IMR-90 (cell line): ENCODE data around the gene TJAP1. TPM values are rescaled to one million over a fixed set of nuclear protein-coding genes. Genes with fewer than 3 reads are reported as not detected.

Source experiments
- ATAC-seq: fragments of 200-7000 bp; cut with Tn5 transposase; 2 replicates; pipeline ENCODE4 v1.9.1; 2020; ENCODE audit warnings: low read depth, mild to moderate bottlenecking, moderate library complexity
- BruUV-seq: library from RNA; stranded (reverse); fragments of 400-500 nt; replicated peaks from 2 replicates; lab custom pipeline; 2021; lab: Mats Ljungman, UMichigan
- CTCF ChIA-PET: fragments of 300-600 bp; formaldehyde crosslinking; extraction: SDS; loops from one replicate; lab custom pipeline; 2021; ENCODE audit warnings: antibody characterized with exemption; lab: Yijun Ruan, JAX
- POLR2A ChIA-PET: fragments of 300-600 bp; sonication (Branson Sonifier 250); formaldehyde crosslinking; loops from one replicate; lab custom pipeline; 2022; ENCODE audit warnings: antibody characterized with exemption; ENCODE audit not compliant: unreplicated experiment; lab: Charles Lee
- DNase-seq: peaks from one replicate; pipeline ENCODE4 v3.0.0; 2013
- H2AFZ ChIP-seq: replicated peaks from 2 replicates; pipeline ENCODE3; 2013; ENCODE audit warnings: low read length, mild to moderate bottlenecking; ENCODE audit not compliant: poor library complexity
- H2AK5ac ChIP-seq: 2 replicates; pipeline ENCODE4 v1.6.1; 2013; ENCODE audit warnings: low read depth, low read length, inconsistent platforms
- H2AK9ac ChIP-seq: replicated peaks from 2 replicates; pipeline ENCODE3; 2013; ENCODE audit warnings: mild to moderate bottlenecking, low read depth, low read length, moderate library complexity; ENCODE audit not compliant: poor library complexity
- H2BK120ac ChIP-seq: 2 replicates; pipeline ENCODE4 v1.6.1; 2013; ENCODE audit warnings: low read depth, low read length, inconsistent platforms
- H2BK15ac ChIP-seq: 3 replicates; pipeline ENCODE4 v1.6.1; 2013; ENCODE audit warnings: low read depth, low read length, inconsistent platforms
- H2BK20ac ChIP-seq: 2 replicates; pipeline ENCODE4 v1.6.1; 2013; ENCODE audit warnings: low read depth, mild to moderate bottlenecking, inconsistent platforms, low read length, moderate library complexity
- H2BK5ac ChIP-seq: 2 replicates; pipeline ENCODE4 v1.6.1; 2013; ENCODE audit warnings: mild to moderate bottlenecking, low read depth, low read length, inconsistent platforms; ENCODE audit not compliant: poor library complexity, severe bottlenecking
- H3K14ac ChIP-seq: replicated peaks from 2 replicates; pipeline ENCODE4 v1.6.1; 2013; ENCODE audit warnings: low read depth, low read length, inconsistent platforms
- H3K18ac ChIP-seq: 2 replicates; pipeline ENCODE4 v1.6.1; 2013; ENCODE audit warnings: low read depth, low read length, control low read depth
- H3K23ac ChIP-seq: 2 replicates; pipeline ENCODE4 v1.6.1; 2013; ENCODE audit warnings: low read depth, low read length, inconsistent platforms
- H3K27ac ChIP-seq: 2 replicates; pipeline ENCODE4 v1.5.1; 2013; ENCODE audit warnings: mild to moderate bottlenecking, control low read depth, low read length; ENCODE audit not compliant: insufficient read depth
- H3K27me3 ChIP-seq: 2 replicates; pipeline ENCODE4 v1.6.1; 2013; ENCODE audit warnings: low read length; ENCODE audit not compliant: control insufficient read depth, insufficient read depth
- H3K36me3 ChIP-seq: 2 replicates; pipeline ENCODE4 v1.6.1; 2013; ENCODE audit warnings: low read length, mixed read lengths; ENCODE audit not compliant: control insufficient read depth, insufficient read depth
- H3K4ac ChIP-seq: 2 replicates; pipeline ENCODE4 v1.6.1; 2013; ENCODE audit warnings: low read depth, low read length, inconsistent platforms
- H3K4me1 ChIP-seq: 2 replicates; pipeline ENCODE4 v1.6.1; 2013; ENCODE audit warnings: low read length, mixed read lengths; ENCODE audit not compliant: control insufficient read depth, insufficient read depth
- H3K4me2 ChIP-seq: 2 replicates; pipeline ENCODE4 v1.6.1; 2013; ENCODE audit warnings: low read depth, mild to moderate bottlenecking, control low read depth, low read length, moderate library complexity
- H3K4me3 ChIP-seq: 2 replicates; pipeline ENCODE4 v1.5.1; 2013; ENCODE audit warnings: low read depth, mild to moderate bottlenecking, control low read depth, low read length, moderate library complexity; ENCODE audit not compliant: insufficient read depth
- H3K56ac ChIP-seq: 2 replicates; pipeline ENCODE4 v1.6.1; 2013; ENCODE audit warnings: low read length, inconsistent platforms; ENCODE audit not compliant: insufficient read depth; ENCODE audit errors: extremely low read depth
- H3K79me1 ChIP-seq, 2 experiments: 2 replicates each; pipeline ENCODE4 v1.6.1; 2013; ENCODE audit warnings: low read length in 2 of 2, inconsistent platforms in 1 of 2, low read depth in 1 of 2
- H3K9ac ChIP-seq: 2 replicates; pipeline ENCODE4 v1.6.1; 2013; ENCODE audit warnings: low read depth, low read length, control low read depth
- H3K9me1 ChIP-seq: 2 replicates; pipeline ENCODE4 v1.6.1; 2013; ENCODE audit warnings: low read length, inconsistent platforms; ENCODE audit not compliant: insufficient read depth
- H3K9me3 ChIP-seq: 2 replicates; pipeline ENCODE4 v1.6.1; 2013; ENCODE audit warnings: low read length; ENCODE audit not compliant: control insufficient read depth, insufficient read depth
- H4K20me1 ChIP-seq: 2 replicates; pipeline ENCODE4 v1.6.1; 2013; ENCODE audit warnings: low read length, inconsistent platforms; ENCODE audit not compliant: insufficient read depth
- H4K5ac ChIP-seq: 2 replicates; pipeline ENCODE4 v1.6.1; 2013; ENCODE audit warnings: mild to moderate bottlenecking, low read depth, low read length, control low read depth
- H4K8ac ChIP-seq, 2 experiments: 2 replicates each; pipeline ENCODE4 v1.6.1; 2013; ENCODE audit warnings: low read depth in 2 of 2, low read length in 2 of 2, control low read depth in 1 of 2, inconsistent platforms in 1 of 2
- H4K91ac ChIP-seq: 2 replicates; pipeline ENCODE4 v1.6.1; 2013; ENCODE audit warnings: low read depth, low read length, inconsistent platforms; ENCODE audit not compliant: insufficient read depth
- CHD1 ChIP-seq: IDR thresholded peaks from 2 replicates; pipeline ENCODE4 v1.6.1; 2012; ENCODE audit warnings: low read depth, low read length, improper control_type of control experiment
- MAZ ChIP-seq: IDR thresholded peaks from 2 replicates; pipeline ENCODE4 v1.6.1; 2012; ENCODE audit warnings: low read depth, mild to moderate bottlenecking, low read length, improper control_type of control experiment, moderate library complexity, borderline replicate concordance
- MXI1 ChIP-seq: IDR thresholded peaks from 2 replicates; pipeline ENCODE4 v1.6.1; 2012; ENCODE audit warnings: low read depth, mild to moderate bottlenecking, low read length, moderate library complexity, borderline replicate concordance
- NFE2L2 ChIP-seq: fragments of 150-350 bp; IDR thresholded peaks from 2 replicates; pipeline ENCODE4 v1.6.1; 2016; ENCODE audit warnings: low read depth, mild to moderate bottlenecking, low read length
- RFX5 ChIP-seq: IDR thresholded peaks from 2 replicates; pipeline ENCODE4 v1.8.0; 2012; ENCODE audit warnings: low read depth, mild to moderate bottlenecking, low read length, moderate library complexity
- SMC3 ChIP-seq: fragments of 150-350 bp; IDR thresholded peaks from 2 replicates; pipeline ENCODE4 v1.6.1; 2016; ENCODE audit warnings: low read depth, mild to moderate bottlenecking, antibody characterized with exemption, low read length, moderate library complexity
- WGBS, 2 experiments: methylation state at CpG; one replicate each; pipeline versions ENCODE4 v1.1.5 to v1.1.7; 2013; ENCODE audit warnings: missing lambda C conversion rate in 2 of 2; ENCODE audit not compliant: insufficient read length in 1 of 2; ENCODE audit errors: extremely low coverage in 2 of 2; 5-methylcytosine and 5-hydroxymethylcytosine counted together
- dilution Hi-C: fragments of 300-500 bp; cut with HindIII; formaldehyde crosslinking; loops from one replicate; pipeline ENCODE4 v1.14.3; 2018; ENCODE audit warnings: low sequenced_read_pairs; ENCODE audit not compliant: unreplicated experiment
- in situ Hi-C: fragments of 300-500 bp; cut with MboI; formaldehyde crosslinking; loops from 3 replicates; pipeline ENCODE4 v1.14.3; 2019; ENCODE audit warnings: low sequenced_read_pairs, inconsistent platforms, mixed read lengths
- intact Hi-C: fragments of 100-400 bp; cut with micrococcal nuclease; formaldehyde crosslinking; loops from 2 replicates; pipeline ENCODE4 v1.10.0; 2022
- polyA plus RNA-seq, 3 experiments: library from polyadenylated mRNA; depleted of rRNA; stranded (reverse); fragments of >200 nt; gene quantifications; 2 replicates each; pipeline ENCODE4 v1.2.3, GENCODE V29; 2012; ENCODE audit warnings: low replicate concordance in 1 of 3
- total RNA-seq: library from RNA; depleted of rRNA; stranded (reverse); fragments of >200 nt; gene quantifications from 2 replicates; pipeline ENCODE4 v1.2.3, GENCODE V29; 2012

The TJAP1 gene
- total and polyA plus RNA-seq, 2 of the 4 experiments (the other 2 are of a cell fraction) = 12.2 to 34.2 TPM

GRCh38 chr6:43509984-43510826 lies 32.8 kb downstream of the TJAP1 start, which contains the start of gene LRRC73:
Gene LRRC73, minus strand, starts transcription at chr6:43510346. Its CDS starts 561 bp downstream, at chr6:43509785.
- Histone ChIP-seq H3K18ac (no peak within 1 kb of the TSS), H2BK20ac (no peak within 1 kb of the TSS), H3K4me1 (peaks cover 4% of the 10 kb centered on the region), H3K56ac (no peak within 1 kb of the TSS), H2BK15ac (no peak within 1 kb of the TSS), H3K27me3 (no peaks in the 10 kb centered on the region), H4K91ac (no peak within 1 kb of the TSS), H3K9me3 (no peaks in the 10 kb centered on the region), H3K9ac (peak within 1 kb of the TSS; percentile 4; the same call in 1 of the 2 replicates), H4K5ac (no peak within 1 kb of the TSS), H3K36me3 (peaks cover 38% of the 10 kb centered on the region), H3K9me1 (peaks cover 4% of the 10 kb centered on the region; the same call in 1 of the 2 replicates), H3K4me3 (peak within 1 kb of the TSS; percentile 78), H2AFZ (peak within 1 kb of the TSS; percentile 97), H3K4me2 (peak within 1 kb of the TSS; percentile 92), H3K27ac (peak within 1 kb of the TSS; percentile 37; the same call in 1 of the 2 replicates), H4K8ac (peak within 1 kb of the TSS in 1 of 2 experiments; percentile 83; a peak in 1 of 4 replicates), H3K4ac (peak within 1 kb of the TSS; percentile 58; the same call in 1 of the 2 replicates), H3K79me1 (peaks cover 5 to 16% of the 10 kb centered on the region in 2 experiments), H3K14ac (0 out of 2 replicates have a peak within 1 kb of the TSS, but pooled peaks have one; percentile 66), H2AK5ac (peak within 1 kb of the TSS; percentile 64), H2AK9ac (peak within 1 kb of the TSS; percentile 93), H2BK120ac (no peak within 1 kb of the TSS), H4K20me1 (peaks cover 10% of the 10 kb centered on the region; the same call in 1 of the 2 replicates), H3K23ac (peak within 1 kb of the TSS; percentile 22), H2BK5ac (no peak within 1 kb of the TSS)
- peak; percentile 48; the same call in 1 of the 2 replicates for TF ChIP-seq MAZ
- TF ChIP-seq SMC3 = no peak
- peak; percentile 92 for TF ChIP-seq RFX5
- TF ChIP-seq MXI1 = peak; percentile 92; the same call in 1 of the 2 replicates
- TF ChIP-seq CHD1 = no peak
- no peak for TF ChIP-seq NFE2L2
- ChIA-PET CTCF (interaction anchor here (0.9 kb wide), 1 partner anchor 281 kb away, joined by 3 read pairs; no protein-coding TSS in a partner anchor), POLR2A (interaction anchor here (0.7 kb wide), 1 partner anchor 245 kb away, joined by 3 read pairs; no protein-coding TSS in a partner anchor)
- dilution Hi-C loops = no loop called here
- DNase-seq (peak; percentile 68), ATAC-seq (peak; percentile 88)
- BruUV-seq = no TSS peak
- intact Hi-C loops = no loop called here
- in situ Hi-C loops = no loop called here
- 11% methylated on average over 22 of the region's 96 CpGs; no CpG with 5 or more reads in 1 of the 2 experiments for WGBS, 2 experiments
